Uterus (tissue), 4 donors: Measurements from ENCODE around the gene GABARAPL1. TPM values are rescaled to one million over a fixed set of nuclear protein-coding genes. Genes with fewer than 3 reads are reported as not detected.

ENCODE experiments used
- DNase-seq, 2 donors: peaks; one replicate each; pipeline ENCODE4 v3.0.0-alpha.2; 2019 to 2020
- H3K27ac ChIP-seq, 2 donors: fragments of 200-600 bp; sonication (generic); 1 replicate in 1 of 2; 2 replicates in 1 of 2; pipeline ENCODE4 v1.5.1; 2016 to 2018
- H3K27me3 ChIP-seq, 2 donors: fragments of 200-600 bp; sonication (generic); one replicate each; pipeline ENCODE4 v1.5.1; 2018 to 2019; ENCODE audit warnings: control low read depth in 1 of 2
- H3K36me3 ChIP-seq, 2 donors: fragments of 200-600 bp; sonication (generic); one replicate each; pipeline ENCODE4 v1.5.1; 2019; ENCODE audit warnings: control low read depth in 1 of 2
- H3K4me1 ChIP-seq, 2 donors: fragments of 200-600 bp; sonication (generic); one replicate each; pipeline ENCODE4 v1.5.1; 2018 to 2019; ENCODE audit warnings: control low read depth in 1 of 2
- H3K4me3 ChIP-seq, 2 donors: fragments of 200-600 bp; sonication (generic); 1 replicate in 1 of 2; 2 replicates in 1 of 2; pipeline ENCODE4 v1.5.1; 2018 to 2019; ENCODE audit warnings: mild to moderate bottlenecking in 1 of 2
- H3K9me3 ChIP-seq, 2 donors: fragments of 200-600 bp; sonication (generic); one replicate each; pipeline ENCODE4 v1.5.1; 2019; ENCODE audit warnings: control low read depth in 1 of 2
- POLR2A ChIP-seq, 2 donors: fragments of 450-650 bp; IDR thresholded peaks; one replicate each; pipeline ENCODE4 v1.6.1; 2016; ENCODE audit warnings: antibody characterized with exemption in 2 of 2, mild to moderate bottlenecking in 1 of 2, moderate library complexity in 1 of 2
- intact Hi-C: fragments of 100-400 bp; cut with DNase I; formaldehyde crosslinking; loops from one replicate; pipeline ENCODE4 v1.15.1; 2023; ENCODE audit warnings: low total_unique reads
- total RNA-seq, 4 donors: library from RNA; depleted of rRNA in 3 of 4; stranded (reverse); fragments of >200 nt in 3 of 4; gene quantifications; one replicate each; pipeline versions ENCODE4 v1.1.0 to v1.2.4, GENCODE V29; 2014 to 2023
- TF ChIP-seq, protein P1 (sequence below), 4 experiments: fragments of 200-600 bp in 2 of 4; fragments of 450-650 bp in 2 of 4; sonication (generic) in 2 of 4; IDR thresholded peaks; one replicate each; pipeline ENCODE4 v1.5.1; 2016 to 2019; ENCODE audit warnings: antibody characterized with exemption in 4 of 4, mild to moderate bottlenecking in 2 of 4, moderate library complexity in 1 of 4
- donor health status: DM: yes; HTN: yes; CAD: no.

The GABARAPL1 gene
- total RNA-seq, 4 donors from 2014 or later = 42.9 to 216 (median 62.7) TPM

DNA sequence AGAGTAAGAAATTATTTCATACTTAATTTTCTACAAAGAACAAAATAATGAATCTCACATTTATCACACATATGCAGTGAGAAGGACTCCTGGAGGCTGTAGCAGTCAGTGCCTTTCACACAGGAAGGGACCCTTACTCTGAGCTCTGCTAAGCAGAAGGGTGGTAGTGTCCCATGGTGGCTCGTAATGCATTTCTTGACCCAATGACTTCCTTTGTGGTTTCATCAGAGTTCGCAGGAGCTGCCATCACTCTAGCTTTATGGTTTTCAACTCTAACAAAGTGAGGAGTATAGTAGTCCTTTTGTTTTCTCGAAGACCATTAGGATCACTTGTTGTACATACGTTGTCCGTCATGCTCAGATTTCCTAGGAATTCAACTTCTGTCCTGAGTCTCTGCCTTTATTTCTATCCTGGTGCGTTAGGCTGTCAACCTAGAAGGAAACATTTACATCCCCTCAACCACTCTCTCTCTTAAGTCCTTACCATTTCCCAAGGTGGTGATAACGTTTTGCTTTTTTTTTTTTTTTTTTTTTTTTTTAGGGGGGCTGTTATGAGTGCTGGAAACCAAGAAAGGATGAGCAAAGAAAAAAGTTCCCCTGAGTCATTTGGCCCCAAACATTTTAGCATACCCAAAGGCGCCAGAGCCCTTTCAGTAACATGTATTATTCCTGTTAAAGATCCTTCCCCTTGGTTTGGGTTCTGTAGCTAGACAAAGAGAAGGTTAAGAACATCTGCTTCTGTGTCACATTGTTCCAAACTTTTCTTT is 37.2 kb downstream of the GABARAPL1 start:
- DNase-seq = no peak
- TF ChIP-seq, protein P1, sequence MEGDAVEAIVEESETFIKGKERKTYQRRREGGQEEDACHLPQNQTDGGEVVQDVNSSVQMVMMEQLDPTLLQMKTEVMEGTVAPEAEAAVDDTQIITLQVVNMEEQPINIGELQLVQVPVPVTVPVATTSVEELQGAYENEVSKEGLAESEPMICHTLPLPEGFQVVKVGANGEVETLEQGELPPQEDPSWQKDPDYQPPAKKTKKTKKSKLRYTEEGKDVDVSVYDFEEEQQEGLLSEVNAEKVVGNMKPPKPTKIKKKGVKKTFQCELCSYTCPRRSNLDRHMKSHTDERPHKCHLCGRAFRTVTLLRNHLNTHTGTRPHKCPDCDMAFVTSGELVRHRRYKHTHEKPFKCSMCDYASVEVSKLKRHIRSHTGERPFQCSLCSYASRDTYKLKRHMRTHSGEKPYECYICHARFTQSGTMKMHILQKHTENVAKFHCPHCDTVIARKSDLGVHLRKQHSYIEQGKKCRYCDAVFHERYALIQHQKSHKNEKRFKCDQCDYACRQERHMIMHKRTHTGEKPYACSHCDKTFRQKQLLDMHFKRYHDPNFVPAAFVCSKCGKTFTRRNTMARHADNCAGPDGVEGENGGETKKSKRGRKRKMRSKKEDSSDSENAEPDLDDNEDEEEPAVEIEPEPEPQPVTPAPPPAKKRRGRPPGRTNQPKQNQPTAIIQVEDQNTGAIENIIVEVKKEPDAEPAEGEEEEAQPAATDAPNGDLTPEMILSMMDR (IDR thresholded peaks at IDR 0.05) = no peak
- no peak for TF ChIP-seq POLR2A (IDR thresholded peaks at IDR 0.05)
- H3K4me3 ChIP-seq = no peak overlapping the region
- no peaks in the 10 kb centered on the region for H3K9me3 ChIP-seq
- no peak overlapping the region for H3K27ac ChIP-seq
- intact Hi-C loops = no loop called here
- H3K4me1 ChIP-seq = no peaks in the 10 kb centered on the region
- no peaks in the 10 kb centered on the region for H3K36me3 ChIP-seq
- no peaks in the 10 kb centered on the region for H3K27me3 ChIP-seq

DNA sequence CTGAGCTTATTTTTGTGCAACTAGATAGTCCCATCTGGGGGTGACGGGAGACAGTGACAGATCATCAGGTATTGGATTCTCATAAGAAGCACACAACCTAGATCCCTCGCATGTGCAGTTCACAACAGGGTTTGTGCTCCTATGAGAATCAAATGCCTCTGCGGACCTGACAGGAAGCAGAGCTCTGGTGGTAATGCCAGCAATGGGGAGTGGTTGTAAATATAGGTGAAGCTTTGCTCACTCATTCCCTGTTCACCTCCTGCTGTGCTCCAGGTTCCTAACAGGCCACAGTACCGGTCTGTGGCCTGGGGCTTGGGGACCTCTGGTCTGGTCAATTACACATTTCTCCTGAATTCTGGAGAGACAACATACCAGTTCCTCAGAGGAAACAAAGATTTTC is 39.0 kb downstream of the GABARAPL1 start:
- Histone ChIP-seq H3K4me3 (no peak overlapping the region), H3K9me3 (no peaks in the 10 kb centered on the region), H3K36me3 (no peaks in the 10 kb centered on the region), H3K27me3 (no peaks in the 10 kb centered on the region), H3K4me1 (no peaks in the 10 kb centered on the region), H3K27ac (no peak overlapping the region)
- intact Hi-C loops = no loop called here
- no peak for DNase-seq
- TF ChIP-seq, protein P1 (IDR thresholded peaks at IDR 0.05) = no peak
- no peak for TF ChIP-seq POLR2A (IDR thresholded peaks at IDR 0.05)

DNA sequence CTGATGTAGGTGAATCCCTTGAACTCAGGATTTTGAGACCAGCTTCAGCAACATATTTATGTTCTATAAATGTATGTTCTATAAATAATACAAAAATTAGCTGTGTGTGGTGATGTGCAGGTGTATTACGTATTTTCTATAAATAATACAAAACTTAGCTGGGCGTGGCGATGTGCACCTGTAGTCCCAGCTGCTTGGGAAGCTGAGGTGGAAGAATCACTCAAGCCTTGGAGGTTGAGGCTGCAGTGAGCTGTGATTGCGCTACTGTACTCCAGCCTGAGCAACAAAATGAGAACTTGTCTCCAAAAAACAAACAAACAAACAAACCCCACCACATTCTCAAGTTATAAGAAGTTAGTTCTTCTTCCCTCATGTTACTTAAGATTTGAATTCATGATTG is 39.5 kb downstream of the GABARAPL1 start:
- H3K27ac ChIP-seq = no peak overlapping the region
- H3K4me1 ChIP-seq = no peaks in the 10 kb centered on the region
- no peak for TF ChIP-seq POLR2A (IDR thresholded peaks at IDR 0.05)
- TF ChIP-seq, protein P1 (IDR thresholded peaks at IDR 0.05) = no peak
- H3K9me3 ChIP-seq = no peaks in the 10 kb centered on the region
- no peak for DNase-seq
- no peak overlapping the region for H3K4me3 ChIP-seq
- intact Hi-C loops = no loop called here
- H3K36me3 ChIP-seq = no peaks in the 10 kb centered on the region
- no peaks in the 10 kb centered on the region for H3K27me3 ChIP-seq

DNA sequence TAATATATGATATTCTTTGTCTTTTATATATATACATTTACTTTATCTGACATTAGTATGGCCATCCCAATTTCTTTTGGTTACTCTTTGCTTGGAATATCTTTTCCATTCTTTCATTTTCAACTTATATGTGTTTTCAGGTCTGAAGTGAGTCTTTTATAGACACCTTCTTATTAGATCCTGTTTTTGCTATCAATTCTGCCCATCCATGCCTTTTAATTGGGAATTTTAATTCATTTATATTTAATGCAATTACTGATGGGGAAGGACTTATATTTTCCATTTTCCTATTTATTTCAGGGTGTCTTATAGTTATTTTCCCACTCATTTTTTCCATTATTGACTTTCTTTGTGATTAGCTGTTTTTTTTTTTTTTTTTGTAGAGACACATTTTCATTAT is 43.4 kb downstream of the GABARAPL1 start:
- no peak for TF ChIP-seq POLR2A (IDR thresholded peaks at IDR 0.05)
- TF ChIP-seq, protein P1 (IDR thresholded peaks at IDR 0.05) = no peak
- intact Hi-C loops = no loop called here
- no peaks in the 10 kb centered on the region for H3K36me3 ChIP-seq
- no peaks in the 10 kb centered on the region for H3K9me3 ChIP-seq
- no peak overlapping the region for H3K27ac ChIP-seq
- H3K4me3 ChIP-seq = no peak overlapping the region
- no peak for DNase-seq
- H3K27me3 ChIP-seq = no peaks in the 10 kb centered on the region
- H3K4me1 ChIP-seq = no peaks in the 10 kb centered on the region

DNA sequence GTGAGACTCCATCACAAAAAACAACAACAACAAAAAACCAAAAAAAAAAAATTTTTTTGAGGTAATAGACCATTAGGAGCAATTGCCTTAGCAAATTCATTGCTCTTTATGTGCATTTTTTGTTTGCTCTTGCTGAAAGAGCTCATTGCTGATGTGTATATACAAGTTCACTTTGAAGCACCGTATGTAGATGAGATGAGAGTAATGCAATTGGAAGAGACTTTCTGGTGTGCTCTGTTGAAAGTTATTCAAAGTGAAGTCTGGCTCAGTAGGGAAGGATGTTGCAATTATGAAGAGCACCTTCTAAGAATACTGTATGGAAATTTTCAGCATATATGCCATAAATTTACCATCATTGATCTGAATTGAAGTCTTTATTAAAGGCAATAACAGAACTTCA is 48.2 kb downstream of the GABARAPL1 start:
- no peak for TF ChIP-seq POLR2A (IDR thresholded peaks at IDR 0.05)
- TF ChIP-seq, protein P1 (IDR thresholded peaks at IDR 0.05) = no peak
- intact Hi-C loops = no loop called here
- no peaks in the 10 kb centered on the region for H3K4me1 ChIP-seq
- no peaks in the 10 kb centered on the region for H3K36me3 ChIP-seq
- no peak for DNase-seq
- H3K9me3 ChIP-seq = no peaks in the 10 kb centered on the region
- no peak overlapping the region for H3K4me3 ChIP-seq
- H3K27ac ChIP-seq = no peak overlapping the region
- no peaks in the 10 kb centered on the region for H3K27me3 ChIP-seq
